Retinal pigment epithelial cell (primary cell): ENCODE measurements around the gene ISY1.

ENCODE experiments used
- DNase-seq: peaks from one replicate; pipeline ENCODE4 v3.0.0-alpha.2; 2010; ENCODE audit warnings: low read depth
- H3K4me3 ChIP-seq: 2 replicates; pipeline ENCODE4 v1.5.1; 2011; ENCODE audit warnings: mild to moderate bottlenecking, low read length, control low read depth, moderate library complexity
- TF ChIP-seq, protein P1 (sequence below): conservative IDR thresholded peaks from 2 replicates; pipeline ENCODE4 v1.5.1; 2011; ENCODE audit warnings: low read depth, low read length, control low read depth, inconsistent platforms

Gene ISY1

DNA sequence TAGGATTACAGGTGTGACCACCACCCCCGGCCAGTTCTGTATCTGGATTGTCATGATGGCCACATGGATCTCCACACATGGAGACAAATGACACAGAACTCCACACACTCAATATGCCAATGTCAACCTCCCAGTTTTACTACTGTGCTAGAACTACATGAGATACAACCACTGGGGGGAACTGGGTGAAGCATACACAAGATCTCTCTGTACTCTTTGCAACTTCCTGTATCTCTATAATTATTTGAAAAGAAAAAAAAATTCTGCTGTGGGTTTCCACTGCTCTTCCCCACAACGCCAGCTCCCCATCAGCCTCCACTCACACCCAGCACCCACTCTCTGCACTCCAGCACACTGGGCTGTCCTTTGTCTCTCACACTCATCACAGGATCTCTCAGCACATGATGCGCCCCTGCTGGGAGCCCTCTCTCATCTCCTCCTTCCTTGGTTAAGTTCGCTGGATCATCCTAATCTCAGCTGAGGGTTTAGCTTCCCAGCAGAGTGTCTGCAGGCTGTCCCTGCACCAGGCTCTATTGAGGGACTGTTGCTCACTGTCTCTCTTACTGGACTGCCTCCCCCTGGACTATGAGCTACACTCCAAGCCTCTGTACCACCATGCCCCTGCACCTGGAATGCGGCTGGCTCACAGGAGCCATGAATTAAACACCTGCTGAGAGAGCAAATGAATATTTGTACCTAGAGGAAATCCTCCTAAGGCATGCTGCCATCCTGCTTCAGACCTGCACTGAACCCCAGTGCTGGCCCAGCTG, 28.6 kb downstream of the ISY1 start:
- DNase-seq: no peak
- no peak overlapping the region for H3K4me3 ChIP-seq
- TF ChIP-seq, protein P1, sequence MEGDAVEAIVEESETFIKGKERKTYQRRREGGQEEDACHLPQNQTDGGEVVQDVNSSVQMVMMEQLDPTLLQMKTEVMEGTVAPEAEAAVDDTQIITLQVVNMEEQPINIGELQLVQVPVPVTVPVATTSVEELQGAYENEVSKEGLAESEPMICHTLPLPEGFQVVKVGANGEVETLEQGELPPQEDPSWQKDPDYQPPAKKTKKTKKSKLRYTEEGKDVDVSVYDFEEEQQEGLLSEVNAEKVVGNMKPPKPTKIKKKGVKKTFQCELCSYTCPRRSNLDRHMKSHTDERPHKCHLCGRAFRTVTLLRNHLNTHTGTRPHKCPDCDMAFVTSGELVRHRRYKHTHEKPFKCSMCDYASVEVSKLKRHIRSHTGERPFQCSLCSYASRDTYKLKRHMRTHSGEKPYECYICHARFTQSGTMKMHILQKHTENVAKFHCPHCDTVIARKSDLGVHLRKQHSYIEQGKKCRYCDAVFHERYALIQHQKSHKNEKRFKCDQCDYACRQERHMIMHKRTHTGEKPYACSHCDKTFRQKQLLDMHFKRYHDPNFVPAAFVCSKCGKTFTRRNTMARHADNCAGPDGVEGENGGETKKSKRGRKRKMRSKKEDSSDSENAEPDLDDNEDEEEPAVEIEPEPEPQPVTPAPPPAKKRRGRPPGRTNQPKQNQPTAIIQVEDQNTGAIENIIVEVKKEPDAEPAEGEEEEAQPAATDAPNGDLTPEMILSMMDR: no peak

DNA sequence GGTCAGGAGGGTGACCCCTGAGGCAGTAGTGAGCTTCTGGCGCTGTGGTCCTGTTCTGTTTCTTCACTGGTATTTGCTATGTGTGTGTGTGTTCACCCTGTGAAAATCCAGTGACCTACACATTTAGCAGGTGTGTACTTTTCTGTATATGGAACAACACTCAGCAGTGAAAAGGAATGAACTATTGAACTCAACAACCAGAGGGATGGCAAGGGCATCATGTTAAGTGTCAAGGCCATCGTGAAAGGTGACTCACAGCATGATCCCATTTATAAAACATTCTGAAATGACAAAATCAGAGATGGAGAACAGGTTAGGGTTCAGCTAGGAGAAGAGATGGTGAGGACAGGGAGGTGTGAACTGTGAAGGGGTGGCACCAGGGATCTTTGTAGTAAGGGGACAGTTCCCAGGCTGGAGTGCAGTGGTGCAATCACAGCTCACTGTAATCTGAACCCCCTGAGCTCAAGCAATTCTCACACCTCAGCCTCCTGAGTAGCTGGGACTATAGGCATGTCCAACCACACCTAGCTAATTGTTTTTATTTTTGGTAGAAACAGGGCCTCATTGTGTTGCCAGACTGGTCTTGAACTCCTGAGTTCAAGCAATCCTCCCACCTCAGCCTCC, 29.3 kb downstream of the ISY1 start:
- no peak for DNase-seq
- no peak overlapping the region for H3K4me3 ChIP-seq
- TF ChIP-seq, protein P1: no peak

DNA sequence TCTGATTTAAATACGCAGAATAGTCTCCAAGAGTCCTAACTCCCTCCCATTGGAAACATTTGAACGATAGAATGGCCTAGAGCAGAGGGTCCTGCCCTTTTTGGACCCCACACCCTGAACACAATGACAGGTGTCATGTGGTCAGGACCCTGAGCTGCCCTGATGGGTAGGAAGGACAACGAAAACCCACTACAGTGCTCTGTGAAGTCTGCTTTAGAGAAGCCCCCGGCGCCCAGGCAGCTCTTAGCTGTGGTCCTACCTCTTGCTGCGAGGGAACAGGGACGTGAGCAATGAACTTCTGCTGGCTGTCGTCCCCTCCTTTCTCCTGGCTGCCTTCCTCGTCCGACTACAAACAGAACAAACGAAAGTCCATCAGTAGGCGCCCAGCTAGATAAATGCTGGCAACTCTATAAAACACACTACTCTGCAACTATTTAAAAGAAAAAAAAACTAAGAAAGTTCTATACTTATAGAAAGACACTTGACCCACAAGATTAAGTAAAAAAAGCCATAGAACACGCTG, 30.5 kb downstream of the ISY1 start:
- DNase-seq: no peak
- H3K4me3 ChIP-seq: no peak overlapping the region
- TF ChIP-seq, protein P1: no peak

DNA sequence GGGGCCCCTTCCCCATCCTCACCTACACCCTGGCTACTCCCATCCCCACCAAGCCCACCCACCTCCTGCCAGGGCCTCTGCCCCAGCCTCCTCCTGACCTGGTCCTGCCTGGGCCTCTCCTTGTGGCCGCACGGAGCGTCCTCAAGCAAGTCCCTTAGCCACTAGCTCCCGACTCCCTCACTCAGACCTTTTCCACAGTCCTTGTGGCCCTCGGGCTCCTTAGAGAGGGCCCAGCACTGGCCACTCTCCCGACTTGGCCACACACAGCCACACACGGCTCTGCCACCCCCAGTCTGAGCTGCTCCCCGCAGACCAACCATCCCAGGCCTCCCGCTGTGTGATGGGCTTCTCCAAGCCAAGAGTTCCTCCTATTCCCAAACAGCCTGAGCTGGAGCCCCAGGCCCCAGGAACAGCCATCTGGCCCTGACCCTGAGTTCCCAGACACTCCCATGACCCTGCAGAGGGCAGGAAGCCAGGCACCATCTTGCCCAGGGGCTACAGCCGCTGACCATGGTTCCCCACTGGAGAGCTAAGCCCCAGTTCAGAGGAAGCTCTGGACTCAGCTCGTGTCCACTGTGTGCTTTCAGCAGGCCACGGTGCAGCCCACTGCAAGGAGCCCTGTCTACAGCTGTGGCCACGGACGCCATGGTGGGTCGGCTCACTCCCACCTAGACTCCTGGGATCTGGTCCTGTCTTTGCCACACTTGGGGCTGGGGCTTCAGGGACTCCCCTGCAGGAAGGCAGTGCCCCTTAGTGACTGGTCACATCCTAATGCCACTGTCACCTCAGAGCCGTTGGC, 32.3 kb downstream of the ISY1 start:
- H3K4me3 ChIP-seq: no peak overlapping the region
- TF ChIP-seq, protein P1: no peak
- DNase-seq: no peak

DNA sequence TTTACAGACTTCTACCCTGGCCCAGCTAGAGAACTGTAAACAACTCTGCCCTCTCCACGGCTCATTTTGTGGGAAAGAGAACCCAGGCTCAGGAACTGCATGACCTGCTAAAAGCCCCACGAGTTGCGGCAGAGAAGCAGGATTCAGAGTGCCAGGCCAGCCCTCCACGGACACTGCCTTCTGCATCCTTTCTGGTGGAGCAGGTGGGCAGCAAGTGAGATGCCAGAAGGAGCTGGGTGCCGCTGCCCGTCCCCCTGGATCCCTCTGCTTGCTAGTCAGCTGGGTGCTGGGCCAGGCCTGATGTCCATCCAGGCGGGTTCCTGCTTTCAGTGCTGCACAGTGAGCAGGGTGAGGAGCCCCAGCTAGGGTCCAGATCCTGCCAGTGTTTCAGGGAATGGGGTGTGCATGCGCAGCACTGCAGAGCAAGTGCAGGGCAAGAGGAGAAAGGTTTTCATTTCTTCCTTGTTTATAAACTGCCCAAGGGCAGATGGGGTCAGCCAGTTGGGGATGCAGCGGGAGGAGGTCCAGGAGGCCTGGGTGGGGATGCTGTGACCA, 34.1 kb downstream of the ISY1 start:
- H3K4me3 ChIP-seq: no peak overlapping the region
- TF ChIP-seq, protein P1: no peak
- no peak for DNase-seq

DNA sequence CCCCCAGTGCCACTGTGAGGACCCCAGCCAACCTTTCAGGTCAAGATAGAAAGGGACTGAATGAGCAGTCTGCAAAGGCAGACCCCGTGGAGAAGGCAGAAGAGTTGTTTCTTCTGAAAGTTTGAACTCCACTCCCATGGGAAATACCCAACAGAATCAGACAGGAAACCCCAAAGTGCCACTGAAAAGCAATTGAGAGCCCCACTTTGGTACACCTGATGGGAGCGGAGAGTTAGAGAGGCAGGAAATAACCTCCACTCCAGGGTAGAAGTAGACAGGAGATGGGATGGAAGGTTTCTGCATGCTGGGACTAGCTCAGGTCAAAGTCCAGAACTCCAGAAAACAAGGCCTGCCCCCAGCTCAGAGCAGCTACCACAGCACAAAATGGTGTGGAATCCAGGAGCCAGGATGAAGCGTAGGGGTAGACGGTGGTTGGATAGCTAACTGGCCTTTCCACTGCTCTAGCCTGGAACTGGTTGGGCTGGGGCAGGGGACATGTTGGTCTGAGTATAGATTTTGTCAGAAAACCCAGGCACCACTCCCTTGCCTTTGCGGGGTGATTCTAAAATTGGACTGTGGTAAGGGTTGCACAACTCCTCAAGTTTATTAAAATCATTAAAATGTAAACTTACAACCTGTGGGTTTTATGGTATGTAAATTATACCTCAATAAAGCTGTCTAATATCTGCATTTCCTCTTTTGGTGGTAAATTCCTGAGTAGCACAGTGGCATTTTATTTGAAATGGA, 37.4 kb downstream of the ISY1 start:
- no peak overlapping the region for H3K4me3 ChIP-seq
- TF ChIP-seq, protein P1: no peak
- no peak for DNase-seq
